ENCODE data around the gene PUS10. TPM values are rescaled to one million over a fixed set of nuclear protein-coding genes. Genes with fewer than 3 reads are reported as not detected.

Gene PUS10
- total RNA-seq, 4 donors from 2014 or later, result 1.9 to 3.2 (median 2.6) TPM

- Histone ChIP-seq H3K4me3 (no peak overlapping the region), H3K27me3 (no peaks in the 10 kb centered on the region), H3K4me1 (no peaks in the 10 kb centered on the region), H3K27ac (replicated peaks in 1 of 4) (no peak overlapping the region), H3K9me3 (no peaks in the 10 kb centered on the region), H3K36me3 (peaks cover 0 to 7% (median 3%) of the 10 kb centered on the region in 4 donors)
- TF ChIP-seq EP300 (IDR thresholded peaks at IDR 0.05) (no peak), POLR2A (IDR thresholded peaks at IDR 0.05; ENCODE audit: low read depth) (no peak), CTCF (IDR thresholded peaks at IDR 0.05) (no peak), POLR2AphosphoS5 (IDR thresholded peaks at IDR 0.05) (no peak)
- intact Hi-C loops (cut with DNase I), result no loop called here
- no peak for DNase-seq (ENCODE audit: extremely low spot score)
Measured at GRCh38 chr2:60963190-60963589, 54.9 kb downstream of the PUS10 start.

- 76% methylated on average over 2 of the region's 2 CpGs for whole genome bisulfite sequencing
- intact Hi-C loops (cut with DNase I), result no loop called here
- H3K4me1 ChIP-seq, result no peaks in the 10 kb centered on the region
- H3K9me3 ChIP-seq, result no peaks in the 10 kb centered on the region
- H3K36me3 ChIP-seq, result peaks cover 0 to 12% (median 3%) of the 10 kb centered on the region in 4 donors
- TF ChIP-seq POLR2A (IDR thresholded peaks at IDR 0.05; ENCODE audit: low read depth), result no peak
- TF ChIP-seq POLR2AphosphoS5 (IDR thresholded peaks at IDR 0.05), result no peak
- TF ChIP-seq CTCF (IDR thresholded peaks at IDR 0.05), result no peak
- no peak for TF ChIP-seq EP300 (IDR thresholded peaks at IDR 0.05)
- no peak for DNase-seq (ENCODE audit: extremely low spot score)
- no peak overlapping the region for H3K4me3 ChIP-seq
- H3K27me3 ChIP-seq, result no peaks in the 10 kb centered on the region
- H3K27ac ChIP-seq (replicated peaks in 1 of 4), result no peak overlapping the region
Measured at GRCh38 chr2:60962528-60962927, 55.5 kb downstream of the PUS10 start.

GRCh38 chr2:60961457-60961856 is 56.6 kb downstream of the PUS10 start:
- Histone ChIP-seq H3K4me3 (no peak overlapping the region), H3K4me1 (no peaks in the 10 kb centered on the region), H3K27me3 (no peaks in the 10 kb centered on the region), H3K9me3 (no peaks in the 10 kb centered on the region), H3K27ac (replicated peaks in 1 of 4) (no peak overlapping the region), H3K36me3 (peaks cover 0 to 12% (median 3%) of the 10 kb centered on the region in 4 donors)
- no peak for DNase-seq (ENCODE audit: extremely low spot score)
- WGBS, result 91% methylated on average over 4 of the region's 4 CpGs
- intact Hi-C loops (cut with DNase I), result no loop called here
- TF ChIP-seq POLR2AphosphoS5 (IDR thresholded peaks at IDR 0.05) (no peak), EP300 (IDR thresholded peaks at IDR 0.05) (no peak), POLR2A (IDR thresholded peaks at IDR 0.05; ENCODE audit: low read depth) (no peak), CTCF (IDR thresholded peaks at IDR 0.05) (no peak)

- H3K36me3 ChIP-seq, result peaks cover 0 to 12% (median 3%) of the 10 kb centered on the region in 4 donors
- no peak for DNase-seq (ENCODE audit: extremely low spot score)
- H3K27me3 ChIP-seq, result no peaks in the 10 kb centered on the region
- intact Hi-C loops (cut with DNase I), result no loop called here
- 100% methylated on average over 1 of the region's 1 CpG for WGBS
- TF ChIP-seq EP300 (IDR thresholded peaks at IDR 0.05) (no peak), POLR2AphosphoS5 (IDR thresholded peaks at IDR 0.05) (no peak), POLR2A (IDR thresholded peaks at IDR 0.05; ENCODE audit: low read depth) (no peak), CTCF (IDR thresholded peaks at IDR 0.05) (no peak)
- H3K27ac ChIP-seq (replicated peaks in 1 of 4), result no peak overlapping the region
- no peaks in the 10 kb centered on the region for H3K4me1 ChIP-seq
- no peaks in the 10 kb centered on the region for H3K9me3 ChIP-seq
- H3K4me3 ChIP-seq, result no peak overlapping the region
Measured at GRCh38 chr2:60960706-60961105, 57.3 kb downstream of the PUS10 start.

- Histone ChIP-seq H3K36me3 (peaks cover 0 to 16% (median 5%) of the 10 kb centered on the region in 4 donors), H3K27me3 (no peaks in the 10 kb centered on the region), H3K9me3 (no peaks in the 10 kb centered on the region), H3K4me3 (no peak overlapping the region), H3K4me1 (no peaks in the 10 kb centered on the region), H3K27ac (replicated peaks in 1 of 4) (no peak overlapping the region)
- intact Hi-C loops (cut with DNase I), result no loop called here
- 97% methylated on average over 7 of the region's 7 CpGs for WGBS
- TF ChIP-seq POLR2A (IDR thresholded peaks at IDR 0.05; ENCODE audit: low read depth) (no peak), CTCF (IDR thresholded peaks at IDR 0.05) (no peak), POLR2AphosphoS5 (IDR thresholded peaks at IDR 0.05) (no peak), EP300 (IDR thresholded peaks at IDR 0.05) (no peak)
- DNase-seq (ENCODE audit: extremely low spot score), result no peak
Measured at GRCh38 chr2:60959501-60959900, 58.6 kb downstream of the PUS10 start.

All from esophagus muscularis mucosa (tissue), 4 donors.